IPS DF 19.7 (cell line): Measurements from ENCODE around the gene CDC42SE2.
A peak's percentile ranks its signal among the peaks of the same experiment; 100 is the strongest.
"Not testable (repeated sequence)": the region's sequence is repeated elsewhere in the genome, so short reads cannot be mapped to it uniquely, and the experiment has no call there.

Experiments
- DNase-seq: peaks from one replicate; pipeline ENCODE4 v3.0.0-alpha.2; 2013; ENCODE audit warnings: low read depth, low spot score

Gene CDC42SE2

GRCh38 chr5:131389096-131389868 is 125.4 kb downstream of the CDC42SE2 start:
- DNase-seq: no peak

- no peak for DNase-seq
Measured at GRCh38 chr5:131389869-131390265, 126.0 kb downstream of the CDC42SE2 start.

- no peak for DNase-seq
Measured at GRCh38 chr5:131392466-131393095, 128.7 kb downstream of the CDC42SE2 start.

GRCh38 chr5:131393498-131393968 is 129.7 kb downstream of the CDC42SE2 start:
- DNase-seq: no peak

GRCh38 chr5:131394128-131394527 is 130.3 kb downstream of the CDC42SE2 start:
- DNase-seq: no peak

GRCh38 chr5:131396015-131396414 is 132.2 kb downstream of the CDC42SE2 start:
- no peak for DNase-seq

- DNase-seq: no peak
Measured at GRCh38 chr5:131396630-131397273, 132.9 kb downstream of the CDC42SE2 start.

GRCh38 chr5:131399007-131399406 is 135.2 kb downstream of the CDC42SE2 start:
- DNase-seq: not testable (repeated sequence)

- no peak for DNase-seq
Measured at GRCh38 chr5:131400585-131400984, 136.7 kb downstream of the CDC42SE2 start.

GRCh38 chr5:131405674-131406073 is 141.8 kb downstream of the CDC42SE2 start:
- no peak for DNase-seq

- DNase-seq: no peak
Measured at GRCh38 chr5:131406076-131406475, 142.2 kb downstream of the CDC42SE2 start.

GRCh38 chr5:131406975-131407638 is 143.3 kb downstream of the CDC42SE2 start:
- no peak for DNase-seq

GRCh38 chr5:131413605-131414559 is 150.0 kb downstream of the CDC42SE2 start:
- DNase-seq: no peak

GRCh38 chr5:131416729-131417128 is 152.9 kb downstream of the CDC42SE2 start:
- DNase-seq: no peak

GRCh38 chr5:131417240-131417869 is 153.5 kb downstream of the CDC42SE2 start:
- peak; percentile 7 for DNase-seq

- no peak for DNase-seq
Measured at GRCh38 chr5:131418846-131419245, 155.0 kb downstream of the CDC42SE2 start.

GRCh38 chr5:131419877-131420276 is 156.0 kb downstream of the CDC42SE2 start:
- DNase-seq: no peak

GRCh38 chr5:131423056-131423455 is 159.2 kb downstream of the CDC42SE2 start:
- DNase-seq: no peak

- no peak for DNase-seq
Measured at GRCh38 chr5:131426011-131426410, 162.2 kb downstream of the CDC42SE2 start.

- DNase-seq: no peak
Measured at GRCh38 chr5:131430794-131431193, 166.9 kb downstream of the CDC42SE2 start.
